IPS DF 4.7 (cell line): Measurements from ENCODE around the gene JARID2.

ENCODE experiments used
- DNase-seq: peaks from one replicate; pipeline ENCODE4 v3.0.0-alpha.2; 2013; ENCODE audit warnings: low spot score; ENCODE audit errors: extremely low read depth

The JARID2 gene

GRCh38 chr6:15398633-15399275 lies 152.9 kb downstream of the JARID2 start:
- DNase-seq, result no peak

GRCh38 chr6:15399641-15400470 lies 154.0 kb downstream of the JARID2 start:
- DNase-seq, result no peak

GRCh38 chr6:15400572-15401004 lies 154.7 kb downstream of the JARID2 start:
- DNase-seq, result no peak

- no peak for DNase-seq
These were observed 155.3 kb downstream of the JARID2 start for GRCh38 chr6:15401120-15401519.

- DNase-seq, result no peak
These were observed 155.9 kb downstream of the JARID2 start for GRCh38 chr6:15401769-15402250.

- DNase-seq, result no peak
These were observed 156.7 kb downstream of the JARID2 start for GRCh38 chr6:15402406-15403045.

GRCh38 chr6:15403094-15403755 lies 157.4 kb downstream of the JARID2 start:
- no peak for DNase-seq

- DNase-seq, result no peak
These were observed 158.8 kb downstream of the JARID2 start for GRCh38 chr6:15404685-15404980.

GRCh38 chr6:15405129-15406068 lies 159.5 kb downstream of the JARID2 start:
- no peak for DNase-seq

GRCh38 chr6:15406452-15406851 lies 160.6 kb downstream of the JARID2 start:
- no peak for DNase-seq

- no peak for DNase-seq
These were observed 162.1 kb downstream of the JARID2 start for GRCh38 chr6:15408008-15408407.

- DNase-seq, result no peak
These were observed 162.9 kb downstream of the JARID2 start for GRCh38 chr6:15408758-15409157.

- DNase-seq, result no peak
These were observed 163.6 kb downstream of the JARID2 start for GRCh38 chr6:15409301-15410125.

GRCh38 chr6:15410126-15410391 lies 164.2 kb downstream of the JARID2 start:
- DNase-seq, result no peak

GRCh38 chr6:15410752-15411151 lies 164.9 kb downstream of the JARID2 start:
- no peak for DNase-seq

- DNase-seq, result no peak
These were observed 165.9 kb downstream of the JARID2 start for GRCh38 chr6:15411766-15412165.

GRCh38 chr6:15412767-15413166 lies 166.9 kb downstream of the JARID2 start:
- no peak for DNase-seq

- no peak for DNase-seq
These were observed 167.8 kb downstream of the JARID2 start for GRCh38 chr6:15413466-15414234.

GRCh38 chr6:15414235-15414612 lies 168.4 kb downstream of the JARID2 start:
- DNase-seq, result no peak
